Activated naive CD4-positive, alpha-beta T cell treated with anti-CD3 and anti-CD28 coated beads, Interleukin-2, amount 50 U/mL, for 72 hours (primary cell): ENCODE results near the gene OSBP2. TPM values are rescaled to one million over a fixed set of nuclear protein-coding genes. Genes with fewer than 3 reads are reported as not detected.

Experiments
- ATAC-seq, 2 donors: fragments of 150-1000 bp; cut with Tn5 transposase; 2 replicates each; pipeline ENCODE4 v1.10.0; 2021; ENCODE audit warnings: mild to moderate bottlenecking in 2 of 2, moderate library complexity in 2 of 2
- DNase-seq, 2 donors: peaks; one replicate each; pipeline ENCODE4 v3.0.0; 2021 to 2022; ENCODE audit warnings: low spot score in 2 of 2
- H3K27ac Mint-ChIP-seq, 2 donors: one replicate each; pipeline ENCODE4 v1.8.0; 2022; ENCODE audit warnings: mild to moderate bottlenecking in 2 of 2, mixed read lengths in 2 of 2
- H3K36me3 Mint-ChIP-seq, 2 donors: one replicate each; pipeline ENCODE4 v1.8.0; 2022; ENCODE audit warnings: mixed read lengths in 2 of 2
- H3K9me3 Mint-ChIP-seq, 2 donors: one replicate each; pipeline ENCODE4 v1.8.0; 2022; ENCODE audit warnings: mixed read lengths in 2 of 2
- total RNA-seq, 2 donors: library from RNA; stranded (reverse); gene quantifications; one replicate each; pipeline ENCODE4 v1.2.3, GENCODE V29; 2022

Gene OSBP2
- total RNA-seq, 2 donors from 2014 or later: 1.7 to 6.1 TPM

DNA sequence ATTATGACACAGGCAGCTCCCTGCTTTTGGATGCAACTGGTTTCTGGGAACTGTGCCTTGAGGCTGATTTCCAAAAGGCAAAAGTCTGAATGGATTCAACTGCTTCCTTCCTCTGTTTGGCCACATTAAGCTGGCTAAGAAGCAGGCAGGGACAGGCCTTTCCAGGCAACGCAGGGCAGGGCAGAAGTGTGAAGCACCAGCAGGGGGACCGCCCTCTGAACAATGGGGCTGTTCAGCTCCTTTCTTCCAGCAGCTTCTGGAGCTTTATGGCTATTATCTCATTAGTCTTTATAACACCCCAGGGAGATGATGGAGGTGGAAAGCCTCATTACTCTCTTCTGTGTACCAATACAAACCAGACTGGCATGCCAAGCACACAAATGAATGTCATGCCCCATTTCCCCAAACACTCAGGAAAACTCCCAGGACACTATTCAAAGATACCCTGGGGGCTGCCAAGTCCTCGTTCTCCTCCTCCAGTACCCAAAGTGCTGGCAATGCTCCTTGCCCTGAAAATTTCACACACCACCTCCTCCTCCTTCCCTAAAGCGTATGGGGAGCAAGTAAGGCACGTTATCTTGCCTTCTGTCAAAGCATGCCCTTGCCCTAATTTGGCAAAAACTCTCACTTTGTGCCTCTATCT is 252.6 kb downstream of the OSBP2 start:
- ATAC-seq: no peak
- DNase-seq: no peak
- Mint-ChIP-seq H3K9me3 (no peaks in the 10 kb centered on the region), H3K36me3 (peaks cover 17 to 37% of the 10 kb centered on the region in 2 donors), H3K27ac (peak overlapping the region in 1 of 2 donors; percentile 58)

DNA sequence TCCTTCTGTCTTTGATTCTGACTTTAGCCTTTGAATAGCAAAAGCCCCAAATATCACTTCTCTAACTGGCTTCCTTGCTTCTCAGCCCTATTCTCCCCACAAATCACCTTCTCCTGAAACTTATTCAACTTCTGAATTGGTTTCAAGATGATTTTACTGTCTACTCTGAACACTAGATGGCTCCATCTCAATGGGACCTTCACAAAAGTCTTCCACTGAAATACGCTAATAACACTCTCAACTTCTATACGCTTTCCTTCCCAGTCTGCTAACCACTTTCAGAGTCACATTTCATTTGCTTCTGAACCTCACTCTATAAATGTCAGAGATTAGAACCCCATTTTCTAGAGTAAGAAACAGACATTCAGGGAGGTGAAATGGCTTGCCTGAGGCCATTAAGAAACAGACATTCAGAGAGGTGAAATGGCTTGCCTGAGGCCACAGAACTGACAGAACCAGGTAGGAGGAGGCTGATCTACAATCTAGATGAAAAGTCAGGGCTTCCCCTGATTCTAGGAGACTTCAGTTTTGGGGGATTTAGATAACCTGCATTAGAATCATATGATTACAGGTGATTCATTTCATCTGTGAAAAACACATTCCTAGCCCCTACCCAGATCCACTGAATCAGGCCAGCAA is 253.3 kb downstream of the OSBP2 start:
- no peak for DNase-seq
- no peaks in the 10 kb centered on the region for H3K9me3 Mint-ChIP-seq
- peaks cover 20 to 40% of the 10 kb centered on the region in 2 donors for H3K36me3 Mint-ChIP-seq
- ATAC-seq: peak; percentile 54 to 70
- H3K27ac Mint-ChIP-seq: no peak overlapping the region

DNA sequence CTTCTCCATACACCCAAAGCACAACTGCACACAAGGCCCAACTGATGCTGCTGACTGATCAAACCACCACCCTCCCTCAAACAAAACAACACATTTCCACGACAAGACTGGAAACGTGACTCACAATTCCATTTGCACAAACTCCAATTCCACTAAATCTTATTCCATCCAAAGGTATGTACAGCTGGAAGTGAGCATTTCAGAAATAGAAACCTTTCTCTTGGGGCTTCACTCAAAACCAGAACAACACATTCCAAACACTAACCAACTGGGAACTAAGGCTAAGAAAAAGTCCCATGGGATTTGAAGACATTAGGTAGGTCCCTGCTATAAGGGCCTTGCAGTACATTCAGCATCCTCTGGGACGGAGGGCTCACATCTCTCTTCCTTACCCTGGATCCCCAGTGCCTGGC is 254.3 kb downstream of the OSBP2 start:
- Mint-ChIP-seq H3K9me3 (no peaks in the 10 kb centered on the region), H3K27ac (no peak overlapping the region), H3K36me3 (peaks cover 23 to 47% of the 10 kb centered on the region in 2 donors)
- no peak for ATAC-seq
- DNase-seq: no peak

DNA sequence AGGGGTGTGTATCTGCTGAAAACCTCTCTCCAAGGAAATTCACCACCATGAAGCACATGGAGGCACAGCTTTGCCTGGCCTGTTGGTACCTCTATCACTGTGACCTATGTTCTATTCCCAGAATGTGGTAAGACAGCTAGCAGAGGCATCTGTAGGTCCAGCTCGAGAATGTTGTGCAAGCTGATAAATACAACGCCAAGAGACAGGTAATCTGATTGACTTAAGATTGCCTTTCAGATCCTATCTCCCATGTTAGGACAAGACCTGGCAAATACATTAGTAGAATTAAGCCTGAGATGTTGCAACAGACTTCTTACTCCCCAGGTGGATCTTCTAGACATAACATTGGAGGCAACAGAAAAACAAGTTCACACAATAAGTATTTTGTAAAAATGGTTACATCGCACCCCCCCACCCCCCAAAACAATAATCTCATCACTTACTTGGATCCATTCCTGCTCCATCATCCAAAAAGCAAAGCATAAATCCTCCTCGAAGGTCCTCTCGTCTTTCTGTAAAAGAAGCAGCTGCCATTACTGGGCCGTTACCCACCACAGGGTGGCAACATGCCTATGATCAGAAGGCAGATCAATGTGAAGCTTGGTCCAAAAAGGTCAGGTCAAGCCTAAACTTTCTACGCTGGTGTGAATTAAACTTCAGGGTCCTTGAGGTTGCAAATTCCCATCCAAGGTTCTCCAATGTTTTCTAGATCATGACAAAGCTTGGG is 255.4 kb downstream of the OSBP2 start:
- peaks cover 15 to 38% of the 10 kb centered on the region in 2 donors for H3K36me3 Mint-ChIP-seq
- H3K27ac Mint-ChIP-seq: no peak overlapping the region
- ATAC-seq: no peak

DNA sequence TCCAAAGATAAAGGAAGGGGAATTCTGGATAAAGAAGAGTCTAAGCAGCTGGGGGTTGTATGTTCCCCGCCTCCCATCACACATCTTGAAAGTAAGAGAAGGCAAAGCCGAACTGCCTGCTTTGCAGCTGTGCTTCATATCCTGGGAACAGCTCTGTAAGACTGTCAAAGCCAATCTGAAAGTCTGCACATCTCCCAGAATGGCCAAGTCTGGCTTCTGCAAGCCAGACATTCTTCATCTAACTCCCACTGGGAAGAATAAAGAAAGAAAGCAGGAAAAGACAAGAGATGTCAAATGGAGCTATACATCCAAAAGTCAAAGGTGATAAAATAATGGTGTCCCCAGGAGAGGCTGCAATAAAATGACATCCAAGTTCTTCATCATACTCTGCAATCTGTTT is 258.5 kb downstream of the OSBP2 start:
- Mint-ChIP-seq H3K9me3 (no peaks in the 10 kb centered on the region), H3K27ac (no peak overlapping the region), H3K36me3 (peaks cover 18 to 52% of the 10 kb centered on the region in 2 donors)
- DNase-seq (no peak), ATAC-seq (no peak)

More for the DNA sequence above, 255.4 kb downstream of the OSBP2 start:
- H3K9me3 Mint-ChIP-seq: no peaks in the 10 kb centered on the region
- no peak for DNase-seq

DNA sequence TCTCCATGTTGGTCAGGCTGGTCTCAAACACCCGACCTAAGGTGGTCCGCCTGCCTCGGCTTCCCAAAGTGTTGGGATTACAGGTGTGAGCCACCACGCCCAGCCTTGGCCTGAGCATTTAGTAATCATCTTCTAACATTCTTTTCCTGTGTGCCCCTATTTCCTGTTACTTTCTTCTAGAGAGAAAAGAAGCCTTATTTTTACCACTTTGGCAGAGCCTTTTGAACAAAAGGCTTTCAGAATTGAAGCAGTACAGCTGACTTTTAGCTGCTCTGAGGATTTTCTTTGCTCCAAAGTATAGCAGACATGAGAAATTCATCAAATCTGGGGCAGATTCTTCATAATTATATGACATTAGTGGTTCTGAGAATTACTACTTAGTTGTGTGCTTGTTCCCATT is 260.5 kb downstream of the OSBP2 start:
- ATAC-seq (no peak), DNase-seq (no peak)
- H3K9me3 Mint-ChIP-seq: no peaks in the 10 kb centered on the region
- peak overlapping the region in 1 of 2 donors; percentile 59 for H3K27ac Mint-ChIP-seq
- H3K36me3 Mint-ChIP-seq: peaks cover 12 to 41% of the 10 kb centered on the region in 2 donors

Other genes starting within 250 kb of the OSBP2 start
- not detected for gene SEC14L3, start 222.9 kb upstream of the OSBP2 start, total RNA-seq
- gene SEC14L4, start 189.2 kb upstream of the OSBP2 start, total RNA-seq: under 1 TPM in 1 of 2 donors, not detected in 1; 0.16 TPM
- not detected for gene SEC14L6, start 148.1 kb upstream of the OSBP2 start, total RNA-seq
- under 1 TPM in 1 of 2 donors, not detected in 1; 0.70 TPM for gene GAL3ST1, start 120.2 kb upstream of the OSBP2 start, total RNA-seq
- 100 to 1,000 TPM in 1 of 2 donors, 10 to 100 TPM in 1; 22.4 to 113 TPM for gene PES1, start 103.0 kb upstream of the OSBP2 start, total RNA-seq
- gene TCN2, start 87.7 kb upstream of the OSBP2 start, total RNA-seq: 1 to 10 TPM; 1.5 TPM
- gene SLC35E4, start 59.1 kb upstream of the OSBP2 start, total RNA-seq: 1 to 10 TPM; 3.9 to 9.5 TPM
- 10 to 100 TPM in 1 of 2 donors, 1 to 10 TPM in 1; 7.4 to 10.4 TPM for gene DUSP18, start 27.0 kb upstream of the OSBP2 start, total RNA-seq